Prostate gland (tissue), 2 donors: ENCODE measurements around the gene ARHGEF39.

ENCODE experiments used
- CTCF ChIP-seq, 4 experiments: fragments of 200-600 bp in 2 of 4; fragments of 450-650 bp in 2 of 4; sonication (generic) in 2 of 4; IDR thresholded peaks; 1 replicate in 3 of 4; 2 replicates in 1 of 4; pipeline ENCODE4 v1.5.1; 2016 to 2019; ENCODE audit warnings: antibody characterized with exemption in 4 of 4, mild to moderate bottlenecking in 2 of 4, moderate library complexity in 2 of 4
- POLR2A ChIP-seq: fragments of 450-650 bp; IDR thresholded peaks from one replicate; pipeline ENCODE4 v1.6.1; 2016; ENCODE audit warnings: antibody characterized with exemption, mild to moderate bottlenecking

DNA sequence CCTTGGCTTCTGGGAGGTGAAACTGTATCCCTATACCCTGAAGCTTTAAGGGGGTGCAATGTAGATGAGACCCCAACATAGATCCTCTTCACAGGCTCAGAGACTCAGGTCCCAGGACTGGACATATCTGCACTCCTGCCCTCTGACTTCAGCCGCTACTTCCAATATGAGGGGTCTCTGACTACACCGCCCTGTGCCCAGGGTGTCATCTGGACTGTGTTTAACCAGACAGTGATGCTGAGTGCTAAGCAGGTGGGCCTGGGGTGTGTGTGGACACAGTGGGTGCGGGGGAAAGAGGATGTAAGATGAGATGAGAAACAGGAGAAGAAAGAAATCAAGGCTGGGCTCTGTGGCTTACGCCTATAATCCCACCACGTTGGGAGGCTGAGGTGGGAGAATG lies 14.1 kb upstream of the ARHGEF39 start:
- TF ChIP-seq CTCF (IDR thresholded peaks at IDR 0.05) (no peak), POLR2A (no peak)
